Astrocyte (in vitro differentiated cells and primary cell): ENCODE measurements around the gene ANKIB1. TPM values are rescaled to one million over a fixed set of nuclear protein-coding genes. Genes with fewer than 3 reads are reported as not detected.

ENCODE experiments used
- DNase-seq: peaks from one replicate; pipeline ENCODE4 v3.0.0-alpha.2; 2010; ENCODE audit warnings: low read depth
- FAIRE-seq: peaks from 2 replicates; lab custom pipeline; 2011; peaks lifted over from hg19 to GRCh38; lab: Jason Lieb, UNC
- H2AFZ ChIP-seq: 2 replicates; pipeline ENCODE4 v1.6.0; 2012; ENCODE audit warnings: low read depth, low read length, inconsistent platforms
- H3K27ac ChIP-seq: 2 replicates; pipeline ENCODE4 v1.5.1; 2011; ENCODE audit warnings: low read depth, low read length, inconsistent platforms
- H3K27me3 ChIP-seq: 2 replicates; pipeline ENCODE4 v1.6.0; 2011; ENCODE audit warnings: low read length, inconsistent platforms; ENCODE audit not compliant: insufficient read depth
- H3K36me3 ChIP-seq: 2 replicates; pipeline ENCODE4 v1.5.1; 2011; ENCODE audit warnings: low read length, inconsistent platforms; ENCODE audit not compliant: insufficient read depth
- H3K4me1 ChIP-seq: 2 replicates; pipeline ENCODE4 v1.5.1; 2011; ENCODE audit warnings: low read length, inconsistent platforms; ENCODE audit not compliant: insufficient read depth
- H3K4me2 ChIP-seq: 2 replicates; pipeline ENCODE4 v1.6.0; 2012; ENCODE audit warnings: low read length, inconsistent platforms
- H3K4me3 ChIP-seq: 2 replicates; pipeline ENCODE4 v1.5.1; 2011; ENCODE audit warnings: low read depth, mild to moderate bottlenecking, low read length, inconsistent platforms; ENCODE audit not compliant: insufficient read depth
- H3K79me2 ChIP-seq: 2 replicates; pipeline ENCODE4 v1.6.0; 2012; ENCODE audit warnings: mild to moderate bottlenecking, low read length, inconsistent platforms; ENCODE audit not compliant: insufficient read depth
- H3K9ac ChIP-seq: 2 replicates; pipeline ENCODE4 v1.6.0; 2012; ENCODE audit warnings: mild to moderate bottlenecking, low read length, inconsistent platforms
- H3K9me3 ChIP-seq: 2 replicates; pipeline ENCODE4 v1.5.1; 2012; ENCODE audit warnings: low read depth, mild to moderate bottlenecking, low read length, inconsistent platforms; ENCODE audit not compliant: insufficient read depth
- H4K20me1 ChIP-seq: 2 replicates; pipeline ENCODE4 v1.6.0; 2012; ENCODE audit warnings: low read length, inconsistent platforms; ENCODE audit not compliant: insufficient read depth
- H3K27ac Mint-ChIP-seq: one replicate; pipeline ENCODE4 v1.8.0; 2021; ENCODE audit warnings: mild to moderate bottlenecking, mixed read lengths; ENCODE audit not compliant: unreplicated experiment
- H3K27me3 Mint-ChIP-seq: one replicate; pipeline ENCODE4 v1.8.0; 2021; ENCODE audit warnings: low read depth, mixed read lengths; ENCODE audit not compliant: unreplicated experiment
- H3K36me3 Mint-ChIP-seq: one replicate; pipeline ENCODE4 v1.8.0; 2021; ENCODE audit warnings: low read depth, mixed read lengths; ENCODE audit not compliant: unreplicated experiment
- H3K4me1 Mint-ChIP-seq: one replicate; pipeline ENCODE4 v1.8.0; 2021; ENCODE audit warnings: low read depth, mixed read lengths; ENCODE audit not compliant: unreplicated experiment
- H3K4me3 Mint-ChIP-seq: one replicate; pipeline ENCODE4 v1.8.0; 2021; ENCODE audit warnings: mild to moderate bottlenecking, moderate library complexity, mixed read lengths; ENCODE audit not compliant: unreplicated experiment
- H3K9me3 Mint-ChIP-seq: one replicate; pipeline ENCODE4 v1.8.0; 2021; ENCODE audit warnings: mild to moderate bottlenecking, mixed read lengths; ENCODE audit not compliant: unreplicated experiment
- EZH2 ChIP-seq: IDR thresholded peaks from 2 replicates; pipeline ENCODE4 v1.6.1; 2012; ENCODE audit warnings: mild to moderate bottlenecking, low read length, inconsistent platforms; ENCODE audit not compliant: insufficient read depth
- total RNA-seq: library from RNA; stranded (reverse); gene quantifications from 2 replicates; pipeline ENCODE4 v1.2.1, GENCODE V29; 2021
- TF ChIP-seq, protein P1 (sequence below): IDR thresholded peaks from 2 replicates; pipeline ENCODE4 v1.5.1; 2011; ENCODE audit warnings: low read depth, mild to moderate bottlenecking, inconsistent platforms, low read length, moderate library complexity; ENCODE audit not compliant: insufficient read depth

Gene ANKIB1
- total RNA-seq, 1 donor from 2014 or later: 83.3 TPM

DNA sequence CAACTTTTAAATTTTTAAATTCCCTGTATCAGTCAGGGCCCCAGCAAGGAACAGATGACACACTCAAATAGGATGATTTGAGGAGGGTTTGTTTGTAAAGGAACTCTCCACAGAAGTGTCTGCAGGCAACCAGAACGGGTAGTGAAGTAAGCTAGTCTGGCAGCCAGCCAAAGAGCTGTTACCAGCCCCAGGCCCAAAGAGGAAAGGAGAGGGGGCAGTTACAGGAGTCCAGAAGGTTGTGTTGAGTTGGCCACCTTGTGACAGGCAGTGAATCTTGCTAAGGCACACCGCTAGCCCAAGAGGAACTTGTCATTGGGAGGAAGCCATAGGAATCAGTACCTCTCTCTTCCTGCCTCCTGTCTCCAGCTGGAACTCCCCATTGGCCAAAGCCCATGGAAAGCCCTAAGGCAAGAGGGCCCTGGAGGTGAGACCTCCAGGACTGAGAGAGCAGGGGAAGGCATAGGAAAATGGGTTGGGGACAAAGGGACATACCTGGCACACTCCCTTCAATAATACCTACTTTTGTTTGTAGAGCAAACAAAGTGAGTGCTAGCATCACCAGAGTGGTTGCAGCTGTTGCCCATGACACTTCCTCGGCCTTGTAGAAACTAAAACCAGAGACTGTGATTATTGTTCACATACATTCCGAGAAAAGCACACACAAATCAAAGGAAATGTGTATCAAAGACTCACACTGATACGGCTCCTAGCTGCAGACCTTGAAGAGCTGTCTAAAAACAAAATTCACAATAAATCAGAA lies 176.1 kb downstream of the ANKIB1 start:
- H3K9me3 ChIP-seq: no peaks in the 10 kb centered on the region
- peaks cover 8% of the 10 kb centered on the region for H3K4me1 Mint-ChIP-seq
- TF ChIP-seq, protein P1, sequence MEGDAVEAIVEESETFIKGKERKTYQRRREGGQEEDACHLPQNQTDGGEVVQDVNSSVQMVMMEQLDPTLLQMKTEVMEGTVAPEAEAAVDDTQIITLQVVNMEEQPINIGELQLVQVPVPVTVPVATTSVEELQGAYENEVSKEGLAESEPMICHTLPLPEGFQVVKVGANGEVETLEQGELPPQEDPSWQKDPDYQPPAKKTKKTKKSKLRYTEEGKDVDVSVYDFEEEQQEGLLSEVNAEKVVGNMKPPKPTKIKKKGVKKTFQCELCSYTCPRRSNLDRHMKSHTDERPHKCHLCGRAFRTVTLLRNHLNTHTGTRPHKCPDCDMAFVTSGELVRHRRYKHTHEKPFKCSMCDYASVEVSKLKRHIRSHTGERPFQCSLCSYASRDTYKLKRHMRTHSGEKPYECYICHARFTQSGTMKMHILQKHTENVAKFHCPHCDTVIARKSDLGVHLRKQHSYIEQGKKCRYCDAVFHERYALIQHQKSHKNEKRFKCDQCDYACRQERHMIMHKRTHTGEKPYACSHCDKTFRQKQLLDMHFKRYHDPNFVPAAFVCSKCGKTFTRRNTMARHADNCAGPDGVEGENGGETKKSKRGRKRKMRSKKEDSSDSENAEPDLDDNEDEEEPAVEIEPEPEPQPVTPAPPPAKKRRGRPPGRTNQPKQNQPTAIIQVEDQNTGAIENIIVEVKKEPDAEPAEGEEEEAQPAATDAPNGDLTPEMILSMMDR: no peak
- TF ChIP-seq EZH2: no peak
- no peaks in the 10 kb centered on the region for H3K36me3 ChIP-seq
- H3K27me3 Mint-ChIP-seq: no peaks in the 10 kb centered on the region
- H3K27ac Mint-ChIP-seq: no peak overlapping the region
- no peaks in the 10 kb centered on the region for H3K36me3 Mint-ChIP-seq
- no peak overlapping the region for H3K27ac ChIP-seq
- H3K4me2 ChIP-seq: no peak overlapping the region
- no peaks in the 10 kb centered on the region for H3K9me3 Mint-ChIP-seq
- no peaks in the 10 kb centered on the region for H3K4me1 ChIP-seq
- no peaks in the 10 kb centered on the region for H4K20me1 ChIP-seq
- H3K4me3 Mint-ChIP-seq: no peak overlapping the region
- H3K9ac ChIP-seq: no peak overlapping the region
- no peak overlapping the region for H2AFZ ChIP-seq
- peaks cover 7% of the 10 kb centered on the region for H3K27me3 ChIP-seq
- no peak overlapping the region for H3K4me3 ChIP-seq
- DNase-seq: no peak
- H3K79me2 ChIP-seq: no peaks in the 10 kb centered on the region
- no peak for FAIRE-seq

DNA sequence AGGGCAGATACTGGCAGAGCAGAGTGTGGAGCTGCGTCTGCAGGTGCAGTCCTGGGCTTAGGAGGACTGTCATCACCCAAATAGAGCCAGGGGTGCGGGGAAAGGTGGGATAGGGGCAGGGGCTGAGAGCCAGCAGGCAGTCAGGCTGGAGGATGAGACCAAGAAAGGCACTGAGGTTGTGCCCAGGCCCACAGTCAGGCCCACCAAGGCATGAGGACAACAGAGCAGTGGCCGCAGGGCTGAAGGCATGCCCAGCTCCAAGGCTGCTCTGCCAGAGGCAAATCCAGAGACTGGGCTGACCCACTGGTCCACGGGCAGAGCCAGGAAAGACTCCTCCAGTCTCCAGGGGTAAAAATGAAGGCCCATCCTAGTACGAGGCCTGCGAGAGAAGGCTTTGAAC lies 177.2 kb downstream of the ANKIB1 start:
- Mint-ChIP-seq H3K4me1 (peaks cover 8% of the 10 kb centered on the region), H3K27me3 (no peaks in the 10 kb centered on the region), H3K4me3 (no peak overlapping the region), H3K27ac (no peak overlapping the region), H3K9me3 (no peaks in the 10 kb centered on the region), H3K36me3 (no peaks in the 10 kb centered on the region)
- Histone ChIP-seq H3K27ac (no peak overlapping the region), H3K4me3 (no peak overlapping the region), H3K4me2 (no peak overlapping the region), H3K36me3 (no peaks in the 10 kb centered on the region), H3K9ac (no peak overlapping the region), H3K9me3 (no peaks in the 10 kb centered on the region), H3K4me1 (no peaks in the 10 kb centered on the region), H3K27me3 (peaks cover 7% of the 10 kb centered on the region), H4K20me1 (no peaks in the 10 kb centered on the region), H2AFZ (no peak overlapping the region), H3K79me2 (no peaks in the 10 kb centered on the region)
- TF ChIP-seq EZH2: no peak
- TF ChIP-seq, protein P1: no peak
- DNase-seq: no peak
- no peak for FAIRE-seq

DNA sequence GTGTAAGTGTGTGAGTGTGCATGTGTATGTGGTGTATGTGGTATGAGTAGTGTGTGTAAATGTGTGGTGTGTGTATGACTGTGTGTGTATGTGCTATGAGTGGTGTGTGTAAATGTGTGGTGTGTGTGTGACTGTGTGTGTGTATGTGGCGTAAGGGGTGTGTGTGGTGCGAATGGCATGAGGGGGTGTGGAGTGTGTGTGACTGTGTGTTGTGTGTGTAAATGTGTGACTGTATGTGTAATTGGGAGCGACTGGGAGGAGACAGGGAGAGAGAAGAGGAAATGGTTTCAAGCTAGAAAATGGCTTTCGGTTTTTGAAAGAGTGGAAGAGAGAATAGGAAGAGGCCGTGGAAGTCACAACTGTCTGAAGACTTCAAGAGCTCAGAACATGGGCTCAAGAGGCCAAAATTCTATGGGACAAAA lies 177.9 kb downstream of the ANKIB1 start:
- no peak overlapping the region for H3K4me3 Mint-ChIP-seq
- no peak overlapping the region for H3K9ac ChIP-seq
- H3K27ac ChIP-seq: no peak overlapping the region
- H3K9me3 ChIP-seq: no peaks in the 10 kb centered on the region
- FAIRE-seq: no peak
- no peaks in the 10 kb centered on the region for H3K36me3 ChIP-seq
- no peak overlapping the region for H2AFZ ChIP-seq
- H3K27me3 ChIP-seq: peaks cover 7% of the 10 kb centered on the region
- no peaks in the 10 kb centered on the region for H3K79me2 ChIP-seq
- no peaks in the 10 kb centered on the region for H3K36me3 Mint-ChIP-seq
- H4K20me1 ChIP-seq: no peaks in the 10 kb centered on the region
- TF ChIP-seq EZH2: no peak
- TF ChIP-seq, protein P1: no peak
- H3K27ac Mint-ChIP-seq: no peak overlapping the region
- peak overlapping the region; percentile 98 for H3K4me2 ChIP-seq
- no peak for DNase-seq
- no peaks in the 10 kb centered on the region for H3K9me3 Mint-ChIP-seq
- no peaks in the 10 kb centered on the region for H3K27me3 Mint-ChIP-seq
- no peak overlapping the region for H3K4me3 ChIP-seq
- H3K4me1 ChIP-seq: no peaks in the 10 kb centered on the region
- H3K4me1 Mint-ChIP-seq: peaks cover 8% of the 10 kb centered on the region
